ENCODE data around the gene ENPEP. TPM values are rescaled to one million over a fixed set of nuclear protein-coding genes. Genes with fewer than 3 reads are reported as not detected.

The ENPEP gene
- total and polyA plus RNA-seq, 2 of the 13 experiments (the other 11 are each of a cell fraction or from before 2014, with no cell fraction given) = not detected

- Histone ChIP-seq H3K27me3 (ENCODE audit: control insufficient read depth in 1 of 2, insufficient read depth in 2 of 2, low read length in 2 of 2) (no peaks in the 10 kb centered on the region), H2AFZ (ENCODE audit: low read length) (no peak overlapping the region), H3K9ac (ENCODE audit: insufficient read depth, low read depth, low read length) (no peak overlapping the region), H3K79me2 (ENCODE audit: insufficient read depth, low read length) (no peaks in the 10 kb centered on the region), H3K4me2 (ENCODE audit: low read depth, low read length) (no peak overlapping the region), H3K9me3 (ENCODE audit: low read length) (no peaks in the 10 kb centered on the region), H4K20me1 (ENCODE audit: insufficient read depth, low read length) (no peaks in the 10 kb centered on the region), H3K27ac (ENCODE audit: extremely low read length, insufficient read depth, low read length) (no peak overlapping the region), H3K4me1 (ENCODE audit: insufficient read depth, low read length) (peaks cover 8% of the 10 kb centered on the region; the same call in 1 of the 2 replicates), H3K4me3 (replicated peaks in 1 of 3; ENCODE audit: insufficient read depth in 1 of 3, low read depth in 2 of 3, low read length in 3 of 3) (no peak overlapping the region), H3K36me3 (replicated peaks in 1 of 2; ENCODE audit: control insufficient read depth in 1 of 2, insufficient read depth in 2 of 2, low read length in 2 of 2) (no peaks in the 10 kb centered on the region)
- in situ Hi-C loops (cut with HindIII; ENCODE audit: extremely low pct_ligation_motif_present, low pct_unique_long_range_greater_than_20kb) = loop anchor here (5.0 to 10.0 kb wide), 3 partner anchors 170 to 1100 kb away; no protein-coding TSS in a partner anchor
- FAIRE-seq = no peak
- BruUV-seq (replicated peaks) = no TSS peak
- intact Hi-C loops (cut with micrococcal nuclease; ENCODE audit: unreplicated experiment) = loop anchor here (1.0 to 10.0 kb wide), 3 partner anchors 200 to 1080 kb away; partner anchors contain the start of gene SEC24B
- peak; percentile 30 for DNase-seq (ENCODE audit: low spot score)
- CTCF ChIA-PET (ENCODE audit: low intra/inter-chr PET ratio, low total read pairs) = interaction anchor here (2.2 to 5.5 kb wide), 3 partner anchors 171 to 516 kb away, joined by 8 to 100 read pairs (median 49); no protein-coding TSS in a partner anchor
- TF ChIP-seq ARID3A (IDR thresholded peaks at IDR 0.05; ENCODE audit: low read depth, low read length) = peak; percentile 92
- TF ChIP-seq, protein P1, sequence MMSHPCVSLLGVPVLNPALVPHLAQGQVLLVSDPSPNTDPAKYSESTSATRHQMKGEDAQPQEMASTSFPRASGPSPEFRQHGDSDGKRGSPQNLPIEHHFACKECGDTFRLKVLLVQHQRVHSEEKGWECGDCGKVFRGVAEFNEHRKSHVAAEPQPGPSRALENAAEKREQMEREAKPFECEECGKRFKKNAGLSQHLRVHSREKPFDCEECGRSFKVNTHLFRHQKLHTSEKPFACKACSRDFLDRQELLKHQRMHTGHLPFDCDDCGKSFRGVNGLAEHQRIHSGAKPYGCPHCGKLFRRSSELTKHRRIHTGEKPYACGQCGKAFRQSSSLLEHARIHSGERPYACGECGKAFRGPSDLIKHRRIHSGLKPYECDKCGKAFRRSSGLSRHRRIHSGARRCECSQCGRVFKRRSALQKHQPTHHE (CRISPR knock-in tag; IDR thresholded peaks at IDR 0.05; ENCODE audit: borderline replicate concordance) = no peak
- TF ChIP-seq TBX2 (CRISPR knock-in tag; IDR thresholded peaks at IDR 0.05; ENCODE audit: borderline replicate concordance) = no peak
- no peak for TF ChIP-seq ZC3H13 (CRISPR knock-in tag; IDR thresholded peaks at IDR 0.05)
- TF ChIP-seq, protein P2, sequence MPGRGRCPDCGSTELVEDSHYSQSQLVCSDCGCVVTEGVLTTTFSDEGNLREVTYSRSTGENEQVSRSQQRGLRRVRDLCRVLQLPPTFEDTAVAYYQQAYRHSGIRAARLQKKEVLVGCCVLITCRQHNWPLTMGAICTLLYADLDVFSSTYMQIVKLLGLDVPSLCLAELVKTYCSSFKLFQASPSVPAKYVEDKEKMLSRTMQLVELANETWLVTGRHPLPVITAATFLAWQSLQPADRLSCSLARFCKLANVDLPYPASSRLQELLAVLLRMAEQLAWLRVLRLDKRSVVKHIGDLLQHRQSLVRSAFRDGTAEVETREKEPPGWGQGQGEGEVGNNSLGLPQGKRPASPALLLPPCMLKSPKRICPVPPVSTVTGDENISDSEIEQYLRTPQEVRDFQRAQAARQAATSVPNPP (CRISPR knock-in tag; IDR thresholded peaks at IDR 0.05) = no peak
- TF ChIP-seq SMC3 (IDR thresholded peaks at IDR 0.05; ENCODE audit: low read length) = peak; percentile 33; the same call in 1 of the 2 replicates
- no peak for TF ChIP-seq MIER3 (CRISPR knock-in tag; IDR thresholded peaks at IDR 0.05; ENCODE audit: borderline replicate concordance)
- no peak for TF ChIP-seq RBAK (CRISPR knock-in tag; IDR thresholded peaks at IDR 0.05)
- no peak for TF ChIP-seq TEAD2 (CRISPR knock-in tag; IDR thresholded peaks at IDR 0.05)
- TF ChIP-seq MYC (CRISPR knock-in tag; IDR thresholded peaks at IDR 0.05; ENCODE audit: borderline replicate concordance) = no peak
- TF ChIP-seq, protein P3, sequence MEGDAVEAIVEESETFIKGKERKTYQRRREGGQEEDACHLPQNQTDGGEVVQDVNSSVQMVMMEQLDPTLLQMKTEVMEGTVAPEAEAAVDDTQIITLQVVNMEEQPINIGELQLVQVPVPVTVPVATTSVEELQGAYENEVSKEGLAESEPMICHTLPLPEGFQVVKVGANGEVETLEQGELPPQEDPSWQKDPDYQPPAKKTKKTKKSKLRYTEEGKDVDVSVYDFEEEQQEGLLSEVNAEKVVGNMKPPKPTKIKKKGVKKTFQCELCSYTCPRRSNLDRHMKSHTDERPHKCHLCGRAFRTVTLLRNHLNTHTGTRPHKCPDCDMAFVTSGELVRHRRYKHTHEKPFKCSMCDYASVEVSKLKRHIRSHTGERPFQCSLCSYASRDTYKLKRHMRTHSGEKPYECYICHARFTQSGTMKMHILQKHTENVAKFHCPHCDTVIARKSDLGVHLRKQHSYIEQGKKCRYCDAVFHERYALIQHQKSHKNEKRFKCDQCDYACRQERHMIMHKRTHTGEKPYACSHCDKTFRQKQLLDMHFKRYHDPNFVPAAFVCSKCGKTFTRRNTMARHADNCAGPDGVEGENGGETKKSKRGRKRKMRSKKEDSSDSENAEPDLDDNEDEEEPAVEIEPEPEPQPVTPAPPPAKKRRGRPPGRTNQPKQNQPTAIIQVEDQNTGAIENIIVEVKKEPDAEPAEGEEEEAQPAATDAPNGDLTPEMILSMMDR (CRISPR knock-in tag; IDR thresholded peaks at IDR 0.05) = peak; percentile 35
- no peak for TF ChIP-seq ZNF292 (CRISPR knock-in tag; IDR thresholded peaks at IDR 0.05; ENCODE audit: borderline replicate concordance, low read depth)
- TF ChIP-seq ZIK1 (CRISPR knock-in tag; IDR thresholded peaks at IDR 0.05; ENCODE audit: borderline replicate concordance, low read depth) = no peak
- ATAC-seq = no peak
- POLR2A ChIA-PET = no interaction called here
These were observed 39.0 kb downstream of the ENPEP start for GRCh38 chr4:110514889-110515479.

Data from HepG2 (cell line).